SK-N-SH (cell line): Measurements from ENCODE around the gene ETS1. TPM values are rescaled to one million over a fixed set of nuclear protein-coding genes. Genes with fewer than 3 reads are reported as not detected.

Source experiments
- CTCF ChIA-PET: fragments of 300-600, 350-600 bp; formaldehyde crosslinking; extraction: SDS; loops from one replicate; lab custom pipeline; 2021; lab: Yijun Ruan, JAX
- POLR2A ChIA-PET: fragments of 350-600 bp; sonication (Branson Sonifier 250); formaldehyde crosslinking; extraction: SDS; loops from one replicate; lab custom pipeline; 2020; ENCODE audit warnings: antibody characterized with exemption, inconsistent platforms; lab: Yijun Ruan, JAX
- DNase-seq: peaks from one replicate; pipeline ENCODE4 v3.0.0; 2012
- H2AFZ ChIP-seq: fragments of 200-600 bp; sonication (generic); 2 replicates; pipeline ENCODE4 v1.8.1; 2016; ENCODE audit warnings: antibody characterized with exemption, mild to moderate bottlenecking, low read depth
- H3F3A ChIP-seq: fragments of 200-600 bp; sonication (generic); replicated peaks from 2 replicates; pipeline ENCODE3; 2016; ENCODE audit warnings: antibody characterized with exemption, mild to moderate bottlenecking; ENCODE audit not compliant: insufficient read depth
- H3K27ac ChIP-seq, 2 experiments: fragments of 200-500 bp in 1 of 2; fragments of 200-600 bp in 1 of 2; sonication (Bioruptor generic) in 1 of 2; sonication (generic), shearing (Covaris generic) in 1 of 2; 2 replicates each; pipeline versions ENCODE4 v1.5.1 to v1.6.1; 2014 to 2016; ENCODE audit warnings: low read depth in 2 of 2, inconsistent platforms in 1 of 2, low read length in 1 of 2, mild to moderate bottlenecking in 1 of 2, mixed read lengths in 1 of 2
- H3K27me3 ChIP-seq: fragments of 200-600 bp; sonication (generic), shearing (Covaris generic); 2 replicates; pipeline ENCODE4 v1.6.1; 2016; ENCODE audit warnings: mixed run types; ENCODE audit not compliant: insufficient read depth
- H3K36me3 ChIP-seq, 2 experiments: fragments of 200-500 bp in 1 of 2; fragments of 200-600 bp in 1 of 2; sonication (Bioruptor generic) in 1 of 2; sonication (generic) in 1 of 2; replicated peaks in 1 of 2; 2 replicates each; pipeline versions ENCODE3 to v1.5.1; 2014 to 2016; ENCODE audit warnings: low read length in 1 of 2, mild to moderate bottlenecking in 1 of 2; ENCODE audit not compliant: insufficient read depth in 2 of 2, control insufficient read depth in 1 of 2
- H3K4me1 ChIP-seq, 2 experiments: fragments of 200-500 bp in 1 of 2; fragments of 200-600 bp in 1 of 2; sonication (Bioruptor generic) in 1 of 2; sonication (generic), shearing (Covaris generic) in 1 of 2; 2 replicates each; pipeline versions ENCODE4 v1.5.1 to v1.6.1; 2014 to 2016; ENCODE audit warnings: low read depth in 1 of 2, low read length in 1 of 2, mixed run types in 1 of 2; ENCODE audit not compliant: insufficient read depth in 2 of 2, control insufficient read depth in 1 of 2
- H3K4me2 ChIP-seq: fragments of 200-600 bp; sonication (generic), shearing (Covaris generic); 2 replicates; pipeline ENCODE4 v1.6.1; 2017; ENCODE audit warnings: mixed run types
- H3K4me3 ChIP-seq, 2 experiments: fragments of 200-500 bp in 1 of 2; fragments of 200-600 bp in 1 of 2; sonication (Bioruptor generic) in 1 of 2; sonication (generic), shearing (Covaris generic) in 1 of 2; 2 replicates each; pipeline versions ENCODE4 v1.5.1 to v1.8.1; 2014 to 2016; ENCODE audit warnings: low read depth in 2 of 2, inconsistent platforms in 1 of 2, low read length in 1 of 2, mild to moderate bottlenecking in 1 of 2, mixed read lengths in 1 of 2, moderate library complexity in 1 of 2
- H3K79me2 ChIP-seq: fragments of 200-600 bp; sonication (generic); 2 replicates; pipeline ENCODE4 v1.8.1; 2017; ENCODE audit warnings: mild to moderate bottlenecking; ENCODE audit not compliant: insufficient read depth
- H3K9ac ChIP-seq: fragments of 200-600 bp; sonication (generic); 2 replicates; pipeline ENCODE4 v1.6.1; 2017; ENCODE audit warnings: mixed run types
- H3K9me2 ChIP-seq: fragments of 200-600 bp; sonication (generic); 2 replicates; pipeline ENCODE4 v1.6.1; 2017; ENCODE audit warnings: mixed run types
- H3K9me3 ChIP-seq: fragments of 200-600 bp; sonication (generic); 2 replicates; pipeline ENCODE4 v1.6.1; 2017; ENCODE audit warnings: mixed run types, mild to moderate bottlenecking, moderate library complexity
- H4K20me1 ChIP-seq: fragments of 200-600 bp; sonication (generic); 2 replicates; pipeline ENCODE4 v1.6.1; 2017; ENCODE audit warnings: mild to moderate bottlenecking, mixed run types; ENCODE audit not compliant: insufficient read depth
- EP300 ChIP-seq, 2 experiments: IDR thresholded peaks; 2 replicates each; pipeline versions ENCODE4 v1.4.0 to v1.6.1; 2012; ENCODE audit warnings: borderline replicate concordance in 1 of 2, low read depth in 1 of 2, low read length in 1 of 2
- FOSL2 ChIP-seq: IDR thresholded peaks from 2 replicates; pipeline ENCODE4 v1.4.0; 2012; ENCODE audit warnings: low read depth, mild to moderate bottlenecking, moderate library complexity, borderline replicate concordance
- FOXM1 ChIP-seq: IDR thresholded peaks from 2 replicates; pipeline ENCODE4 v1.4.0; 2012; ENCODE audit warnings: low read depth, mild to moderate bottlenecking
- MEF2A ChIP-seq: IDR thresholded peaks from 2 replicates; pipeline ENCODE4 v1.4.0; 2012; ENCODE audit warnings: low read depth, borderline replicate concordance
- NRF1 ChIP-seq: IDR thresholded peaks from 2 replicates; pipeline ENCODE4 v1.6.1; 2012; ENCODE audit warnings: low read depth, mild to moderate bottlenecking, low read length
- POLR2AphosphoS5 ChIP-seq: IDR thresholded peaks from 2 replicates; pipeline ENCODE4 v1.6.1; 2012; ENCODE audit warnings: low read depth, low read length
- RFX5 ChIP-seq: IDR thresholded peaks from 2 replicates; pipeline ENCODE4 v1.6.1; 2012; ENCODE audit warnings: mild to moderate bottlenecking, improper control_type of control experiment, low read length
- SMC3 ChIP-seq: IDR thresholded peaks from 2 replicates; pipeline ENCODE4 v1.6.1; 2012; ENCODE audit warnings: low read depth, low read length, improper control_type of control experiment
- TEAD4 ChIP-seq: IDR thresholded peaks from 2 replicates; pipeline ENCODE4 v1.4.0; 2012; ENCODE audit warnings: mild to moderate bottlenecking, borderline replicate concordance; ENCODE audit not compliant: insufficient read depth
- WGBS: methylation state at CpG from one replicate; pipeline ENCODE4 v1.1.6; 2017; ENCODE audit warnings: low lambda C conversion rate; 5-methylcytosine and 5-hydroxymethylcytosine counted together
- polyA plus RNA-seq, 3 experiments: library from polyadenylated mRNA; depleted of rRNA; stranded (reverse); fragments of >200 nt; gene quantifications; 2 replicates each; pipeline ENCODE4 v1.2.3, GENCODE V29; 2012
- TF ChIP-seq, protein P1 (sequence below): IDR thresholded peaks from 2 replicates; pipeline ENCODE4; 2012
- TF ChIP-seq, protein P2 (sequence below): fragments of 200-600 bp; sonication (generic); IDR thresholded peaks from 2 replicates; pipeline ENCODE4 v1.6.1; 2017; ENCODE audit warnings: antibody characterized with exemption, mild to moderate bottlenecking, moderate library complexity
- TF ChIP-seq, protein P3 (sequence below): fragments of 150-350 bp; IDR thresholded peaks from 2 replicates; pipeline ENCODE4 v1.6.1; 2016; ENCODE audit warnings: mild to moderate bottlenecking, low read depth, low read length

ETS1 gene
- polyA plus RNA-seq, 1 of the 3 experiments (the other 2 are of a cell fraction) = 14.5 TPM

DNA sequence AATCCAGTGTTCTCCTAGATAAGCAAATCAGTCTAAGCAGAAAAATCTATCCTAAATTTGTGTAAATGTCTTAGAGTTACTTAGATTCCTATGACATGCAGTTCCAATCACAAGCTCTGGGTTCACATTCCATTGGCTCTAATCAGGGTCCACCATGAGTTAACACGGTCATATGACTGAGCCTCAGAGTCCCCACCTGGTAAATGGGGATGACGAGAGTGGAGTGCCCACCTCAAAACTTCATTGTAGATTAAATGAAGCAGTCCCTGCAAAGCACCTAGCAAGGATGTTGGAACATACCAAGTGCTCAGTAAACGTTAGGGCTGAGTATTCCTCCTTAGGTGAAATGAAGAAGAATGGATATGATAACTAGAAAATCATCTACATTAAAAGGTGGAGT lies 3.1 kb downstream of the ETS1 start:
- ChIA-PET POLR2A (no interaction called here), CTCF (interaction anchor here (0.9 kb wide), 2 partner anchors 36 to 284 kb away, joined by 3 read pairs; no protein-coding TSS in a partner anchor)
- Histone ChIP-seq H3K9ac (no peak overlapping the region), H3K27ac (no peak overlapping the region), H2AFZ (no peak overlapping the region), H4K20me1 (no peaks in the 10 kb centered on the region), H3K27me3 (no peaks in the 10 kb centered on the region; the same call in 1 of the 2 replicates), H3K36me3 (no peaks in the 10 kb centered on the region), H3K4me1 (no peaks in the 10 kb centered on the region; a peak in 1 of 4 replicates), H3K9me2 (no peaks in the 10 kb centered on the region), H3K9me3 (no peaks in the 10 kb centered on the region), H3K4me2 (no peak overlapping the region), H3K4me3 (no peak overlapping the region), H3F3A (peaks cover 4% of the 10 kb centered on the region), H3K79me2 (no peaks in the 10 kb centered on the region)
- WGBS = 90% methylated on average over 3 of the region's 3 CpGs
- TF ChIP-seq, protein P1, sequence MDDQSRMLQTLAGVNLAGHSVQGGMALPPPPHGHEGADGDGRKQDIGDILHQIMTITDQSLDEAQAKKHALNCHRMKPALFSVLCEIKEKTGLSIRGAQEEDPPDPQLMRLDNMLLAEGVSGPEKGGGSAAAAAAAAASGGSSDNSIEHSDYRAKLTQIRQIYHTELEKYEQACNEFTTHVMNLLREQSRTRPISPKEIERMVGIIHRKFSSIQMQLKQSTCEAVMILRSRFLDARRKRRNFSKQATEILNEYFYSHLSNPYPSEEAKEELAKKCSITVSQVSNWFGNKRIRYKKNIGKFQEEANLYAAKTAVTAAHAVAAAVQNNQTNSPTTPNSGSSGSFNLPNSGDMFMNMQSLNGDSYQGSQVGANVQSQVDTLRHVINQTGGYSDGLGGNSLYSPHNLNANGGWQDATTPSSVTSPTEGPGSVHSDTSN = no peak
- TF ChIP-seq NRF1 (no peak), SMC3 (no peak), POLR2AphosphoS5 (no peak), MEF2A (no peak), FOXM1 (no peak), FOSL2 (no peak), EP300 (IDR thresholded peaks at IDR 0.05; ENCODE audit: borderline replicate concordance in 1 of 2, low read depth in 1 of 2, low read length in 1 of 2) (no peak), TEAD4 (no peak), RFX5 (no peak)
- TF ChIP-seq, protein P2, sequence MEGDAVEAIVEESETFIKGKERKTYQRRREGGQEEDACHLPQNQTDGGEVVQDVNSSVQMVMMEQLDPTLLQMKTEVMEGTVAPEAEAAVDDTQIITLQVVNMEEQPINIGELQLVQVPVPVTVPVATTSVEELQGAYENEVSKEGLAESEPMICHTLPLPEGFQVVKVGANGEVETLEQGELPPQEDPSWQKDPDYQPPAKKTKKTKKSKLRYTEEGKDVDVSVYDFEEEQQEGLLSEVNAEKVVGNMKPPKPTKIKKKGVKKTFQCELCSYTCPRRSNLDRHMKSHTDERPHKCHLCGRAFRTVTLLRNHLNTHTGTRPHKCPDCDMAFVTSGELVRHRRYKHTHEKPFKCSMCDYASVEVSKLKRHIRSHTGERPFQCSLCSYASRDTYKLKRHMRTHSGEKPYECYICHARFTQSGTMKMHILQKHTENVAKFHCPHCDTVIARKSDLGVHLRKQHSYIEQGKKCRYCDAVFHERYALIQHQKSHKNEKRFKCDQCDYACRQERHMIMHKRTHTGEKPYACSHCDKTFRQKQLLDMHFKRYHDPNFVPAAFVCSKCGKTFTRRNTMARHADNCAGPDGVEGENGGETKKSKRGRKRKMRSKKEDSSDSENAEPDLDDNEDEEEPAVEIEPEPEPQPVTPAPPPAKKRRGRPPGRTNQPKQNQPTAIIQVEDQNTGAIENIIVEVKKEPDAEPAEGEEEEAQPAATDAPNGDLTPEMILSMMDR = no peak
- TF ChIP-seq, protein P3, sequence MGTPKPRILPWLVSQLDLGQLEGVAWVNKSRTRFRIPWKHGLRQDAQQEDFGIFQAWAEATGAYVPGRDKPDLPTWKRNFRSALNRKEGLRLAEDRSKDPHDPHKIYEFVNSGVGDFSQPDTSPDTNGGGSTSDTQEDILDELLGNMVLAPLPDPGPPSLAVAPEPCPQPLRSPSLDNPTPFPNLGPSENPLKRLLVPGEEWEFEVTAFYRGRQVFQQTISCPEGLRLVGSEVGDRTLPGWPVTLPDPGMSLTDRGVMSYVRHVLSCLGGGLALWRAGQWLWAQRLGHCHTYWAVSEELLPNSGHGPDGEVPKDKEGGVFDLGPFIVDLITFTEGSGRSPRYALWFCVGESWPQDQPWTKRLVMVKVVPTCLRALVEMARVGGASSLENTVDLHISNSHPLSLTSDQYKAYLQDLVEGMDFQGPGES = no peak
- no peak for DNase-seq
